ENCODE data around the gene SARS2. TPM values are rescaled to one million over a fixed set of nuclear protein-coding genes. Genes with fewer than 3 reads are reported as not detected.
"Not testable (repeated sequence)": the region's sequence is repeated elsewhere in the genome, so short reads cannot be mapped to it uniquely, and the experiment has no call there.

SARS2 gene
- total RNA-seq, 4 donors from 2014 or later, result 11.7 to 23.3 (median 20.0) TPM

DNA sequence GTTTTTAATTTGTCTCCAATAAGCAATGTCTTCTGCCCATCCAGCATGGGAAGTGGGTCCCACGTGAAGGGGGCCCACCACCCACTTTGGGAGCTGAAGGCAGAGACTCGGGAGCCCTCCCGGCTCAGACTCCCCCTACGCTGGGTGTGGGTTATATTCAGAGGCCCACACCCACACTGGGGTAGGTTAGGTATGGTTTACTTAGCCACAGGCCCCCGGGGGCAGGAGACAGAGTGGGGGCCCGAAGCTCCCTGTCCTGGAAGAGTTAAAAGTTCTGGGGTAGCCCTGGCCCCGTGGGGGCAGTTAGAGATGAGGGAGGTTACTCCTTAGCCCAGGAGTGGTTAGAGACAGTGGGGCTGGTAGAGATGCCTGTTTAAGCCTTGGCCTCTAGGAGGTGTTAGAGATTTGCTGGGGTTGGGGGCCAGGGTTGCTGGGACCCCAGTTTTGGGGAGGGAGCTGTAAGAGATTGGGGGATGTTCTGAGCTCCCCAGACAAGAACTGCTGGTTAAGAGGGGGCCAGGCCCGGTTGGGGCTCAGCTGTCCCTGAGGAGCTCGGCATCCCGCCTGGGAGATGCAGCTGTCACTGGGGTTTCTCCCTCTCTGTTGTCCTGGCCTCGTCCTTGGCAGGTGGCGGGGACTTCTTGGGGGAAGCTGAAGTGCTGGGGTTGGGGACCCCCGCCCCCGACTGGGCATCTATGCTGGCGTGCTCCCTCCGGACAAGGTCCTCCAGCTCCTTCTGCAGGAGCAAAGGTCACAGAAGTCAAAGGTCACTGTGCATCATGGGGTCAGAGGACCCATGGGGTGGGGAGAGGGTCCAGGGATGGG lies 51.8 kb downstream of the SARS2 start:
- intact Hi-C loops (cut with DNase I; ENCODE audit: low total_unique reads), result no loop called here
- DNase-seq (ENCODE audit: low spot score in 2 of 2), result no peak
- no peak overlapping the region for H3K4me3 ChIP-seq (ENCODE audit: low read depth, poor library complexity, severe bottlenecking)
- WGBS, 2 donors, result 73 to 78% methylated on average over 11 to 12 of the region's 16 CpGs
- TF ChIP-seq, protein P1, sequence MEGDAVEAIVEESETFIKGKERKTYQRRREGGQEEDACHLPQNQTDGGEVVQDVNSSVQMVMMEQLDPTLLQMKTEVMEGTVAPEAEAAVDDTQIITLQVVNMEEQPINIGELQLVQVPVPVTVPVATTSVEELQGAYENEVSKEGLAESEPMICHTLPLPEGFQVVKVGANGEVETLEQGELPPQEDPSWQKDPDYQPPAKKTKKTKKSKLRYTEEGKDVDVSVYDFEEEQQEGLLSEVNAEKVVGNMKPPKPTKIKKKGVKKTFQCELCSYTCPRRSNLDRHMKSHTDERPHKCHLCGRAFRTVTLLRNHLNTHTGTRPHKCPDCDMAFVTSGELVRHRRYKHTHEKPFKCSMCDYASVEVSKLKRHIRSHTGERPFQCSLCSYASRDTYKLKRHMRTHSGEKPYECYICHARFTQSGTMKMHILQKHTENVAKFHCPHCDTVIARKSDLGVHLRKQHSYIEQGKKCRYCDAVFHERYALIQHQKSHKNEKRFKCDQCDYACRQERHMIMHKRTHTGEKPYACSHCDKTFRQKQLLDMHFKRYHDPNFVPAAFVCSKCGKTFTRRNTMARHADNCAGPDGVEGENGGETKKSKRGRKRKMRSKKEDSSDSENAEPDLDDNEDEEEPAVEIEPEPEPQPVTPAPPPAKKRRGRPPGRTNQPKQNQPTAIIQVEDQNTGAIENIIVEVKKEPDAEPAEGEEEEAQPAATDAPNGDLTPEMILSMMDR (IDR thresholded peaks at IDR 0.05), result no peak
- no peak for TF ChIP-seq POLR2A (IDR thresholded peaks at IDR 0.05)

DNA sequence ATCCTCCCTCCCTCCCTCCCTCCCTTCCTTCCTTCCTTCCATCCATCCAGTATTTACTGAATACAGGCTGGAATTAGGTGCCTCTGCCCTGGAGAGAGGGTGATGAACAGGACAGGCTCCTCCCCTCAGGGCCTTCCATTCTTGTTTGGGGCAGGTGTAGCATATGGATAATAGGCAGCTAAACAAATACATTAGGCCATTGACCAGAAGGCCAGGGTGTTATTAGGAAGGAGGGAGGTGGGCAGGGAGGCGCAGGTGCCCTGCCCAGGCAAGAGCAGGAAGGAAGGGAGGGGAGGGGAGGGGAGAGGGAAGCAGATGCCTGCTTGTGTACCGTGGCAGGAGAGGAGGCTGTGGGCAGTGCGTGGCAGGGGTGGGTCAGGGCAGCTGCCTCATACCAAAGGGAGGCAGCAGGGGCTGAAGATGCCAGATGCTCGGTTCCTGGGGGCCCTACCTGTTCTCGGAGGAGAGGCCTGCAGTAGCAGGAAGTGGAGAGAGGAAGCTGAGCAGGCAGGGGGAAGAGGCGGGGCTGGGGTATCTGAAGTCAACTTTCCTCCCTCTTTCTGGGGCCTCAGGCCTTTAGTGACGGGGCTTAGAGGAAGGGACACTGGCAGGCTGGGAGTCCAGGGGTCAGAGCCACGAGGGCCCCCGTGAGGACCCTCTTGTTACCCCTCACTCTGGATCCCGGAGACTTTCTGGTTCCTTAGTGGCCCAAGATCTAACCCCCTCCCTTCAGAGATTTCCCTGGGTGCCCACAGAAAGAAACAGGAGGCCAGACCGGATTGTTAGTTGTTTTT lies 52.6 kb downstream of the SARS2 start, which contains the start of gene RINL:
Gene RINL, minus strand, starts transcription at position 495 of the 794 bp plus-strand sequence. CDS start 1,533 bp downstream, outside the sequence.
- no peak for TF ChIP-seq POLR2A (IDR thresholded peaks at IDR 0.05)
- TF ChIP-seq, protein P1 (IDR thresholded peaks at IDR 0.05), result no peak
- 29 to 42% methylated on average over 11 of the region's 11 CpGs for WGBS, 2 donors
- no peak for DNase-seq (ENCODE audit: low spot score in 2 of 2)
- no peak within 1 kb of the TSS for H3K4me3 ChIP-seq (ENCODE audit: low read depth, poor library complexity, severe bottlenecking)
- intact Hi-C loops (cut with DNase I; ENCODE audit: low total_unique reads), result no loop called here

DNA sequence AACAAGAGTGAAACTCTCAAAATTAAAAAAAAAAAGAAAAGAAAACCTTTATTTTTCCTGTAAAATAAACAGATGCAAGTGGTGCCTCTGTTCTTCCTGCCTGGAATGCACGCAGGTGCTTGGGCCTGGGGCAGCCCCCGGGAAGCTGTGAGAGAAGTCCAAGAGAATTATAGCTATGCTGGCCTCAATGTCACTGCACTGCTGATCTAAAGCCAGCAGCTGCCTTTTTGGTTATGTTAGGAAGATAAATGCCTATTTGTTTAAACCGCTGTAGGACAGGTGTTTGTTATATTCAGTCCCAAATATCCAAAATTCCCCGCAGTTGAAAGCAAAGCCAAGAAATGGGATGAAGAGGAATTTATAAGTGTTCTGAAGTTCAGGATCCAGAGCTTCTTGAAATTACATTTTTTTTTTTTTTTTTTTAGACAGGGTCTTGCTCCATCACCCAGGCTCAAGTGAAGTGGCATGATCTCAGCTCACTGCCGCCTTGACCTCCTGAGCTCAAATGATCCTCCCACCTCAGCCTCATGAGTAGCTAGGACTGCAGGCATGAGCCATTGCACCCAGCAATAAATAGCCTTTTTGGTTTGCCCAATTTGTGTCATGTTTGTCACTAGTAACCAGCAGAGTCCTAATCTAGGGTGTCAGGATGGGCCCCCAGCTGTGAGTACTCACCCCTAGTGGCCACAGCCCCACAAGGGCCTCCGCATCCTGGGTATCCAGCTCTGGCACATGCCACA lies 54.7 kb downstream of the SARS2 start:
- no peak for DNase-seq (ENCODE audit: low spot score in 2 of 2)
- no peak for TF ChIP-seq POLR2A (IDR thresholded peaks at IDR 0.05)
- TF ChIP-seq, protein P1 (IDR thresholded peaks at IDR 0.05), result no peak
- 70 to 75% methylated on average over 6 of the region's 6 CpGs for WGBS, 2 donors
- intact Hi-C loops (cut with DNase I; ENCODE audit: low total_unique reads), result no loop called here
- H3K4me3 ChIP-seq (ENCODE audit: low read depth, poor library complexity, severe bottlenecking), result no peak overlapping the region

DNA sequence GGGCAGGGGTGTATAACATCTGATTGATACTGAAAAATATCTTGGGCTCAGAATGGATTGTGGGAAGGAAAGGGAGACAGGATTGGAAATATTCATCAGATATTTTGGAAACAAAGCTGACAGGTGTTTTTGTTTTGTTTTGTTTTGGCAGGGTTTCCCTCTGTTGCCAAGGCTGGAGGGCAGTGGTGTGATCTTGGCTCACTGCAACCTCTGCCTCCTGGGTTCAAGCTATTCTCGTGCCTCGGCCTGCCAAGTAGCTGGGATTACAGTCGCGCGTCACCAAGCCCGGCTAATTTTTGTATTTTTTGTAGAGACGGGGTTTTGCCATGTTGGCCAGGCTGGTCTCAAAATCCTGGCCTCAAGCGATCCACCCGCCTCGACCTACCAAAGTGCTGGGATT lies 57.2 kb downstream of the SARS2 start:
- 51 to 61% methylated on average over 10 of the region's 10 CpGs for WGBS, 2 donors
- H3K4me3 ChIP-seq (ENCODE audit: low read depth, poor library complexity, severe bottlenecking); intact Hi-C loops (cut with DNase I; ENCODE audit: low total_unique reads); DNase-seq (ENCODE audit: low spot score in 2 of 2): not testable (repeated sequence)

DNA sequence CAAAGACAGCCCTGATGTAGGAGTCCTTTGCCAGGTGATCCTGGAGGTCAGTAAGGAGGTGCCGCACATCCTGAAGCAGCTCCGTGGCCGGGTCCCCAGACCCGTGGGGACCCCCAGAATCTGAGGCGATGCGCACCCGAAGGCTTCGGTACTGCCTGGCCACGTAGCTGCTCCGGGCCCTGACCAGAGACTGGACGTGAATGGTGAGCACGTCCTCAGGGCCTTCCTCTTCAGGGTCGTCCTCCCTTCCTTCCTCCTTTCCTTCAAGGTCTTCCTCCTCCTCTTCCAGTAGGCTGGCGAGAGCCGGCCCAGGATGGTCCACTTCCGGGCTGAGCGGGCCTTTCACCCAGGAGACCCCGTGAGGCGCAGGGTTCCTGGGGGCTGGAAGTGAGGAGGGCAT lies 60.0 kb downstream of the SARS2 start:
- DNase-seq (ENCODE audit: low spot score in 2 of 2), result no peak
- intact Hi-C loops (cut with DNase I; ENCODE audit: low total_unique reads), result no loop called here
- whole genome bisulfite sequencing, 2 donors, result 88 to 92% methylated on average over 18 to 19 of the region's 19 CpGs
- TF ChIP-seq, protein P1 (IDR thresholded peaks at IDR 0.05), result no peak
- TF ChIP-seq POLR2A (IDR thresholded peaks at IDR 0.05), result no peak
- no peak overlapping the region for H3K4me3 ChIP-seq (ENCODE audit: low read depth, poor library complexity, severe bottlenecking)
